ENCODE measurements around the gene FGFBP2.

GRCh38 chr4:15918484-15919129, 44.4 kb downstream of the FGFBP2 start:
- TF ChIP-seq CTCF (IDR thresholded peaks at IDR 0.05) (no peak), POLR2AphosphoS5 (IDR thresholded peaks at IDR 0.05) (no peak), POLR2A (IDR thresholded peaks at IDR 0.05) (no peak)

Data from upper lobe of left lung (tissue), 4 donors.